Measurements from ENCODE around the gene HSPB1.
A peak's percentile ranks its signal among the peaks of the same experiment; 100 is the strongest.

The HSPB1 gene

DNA sequence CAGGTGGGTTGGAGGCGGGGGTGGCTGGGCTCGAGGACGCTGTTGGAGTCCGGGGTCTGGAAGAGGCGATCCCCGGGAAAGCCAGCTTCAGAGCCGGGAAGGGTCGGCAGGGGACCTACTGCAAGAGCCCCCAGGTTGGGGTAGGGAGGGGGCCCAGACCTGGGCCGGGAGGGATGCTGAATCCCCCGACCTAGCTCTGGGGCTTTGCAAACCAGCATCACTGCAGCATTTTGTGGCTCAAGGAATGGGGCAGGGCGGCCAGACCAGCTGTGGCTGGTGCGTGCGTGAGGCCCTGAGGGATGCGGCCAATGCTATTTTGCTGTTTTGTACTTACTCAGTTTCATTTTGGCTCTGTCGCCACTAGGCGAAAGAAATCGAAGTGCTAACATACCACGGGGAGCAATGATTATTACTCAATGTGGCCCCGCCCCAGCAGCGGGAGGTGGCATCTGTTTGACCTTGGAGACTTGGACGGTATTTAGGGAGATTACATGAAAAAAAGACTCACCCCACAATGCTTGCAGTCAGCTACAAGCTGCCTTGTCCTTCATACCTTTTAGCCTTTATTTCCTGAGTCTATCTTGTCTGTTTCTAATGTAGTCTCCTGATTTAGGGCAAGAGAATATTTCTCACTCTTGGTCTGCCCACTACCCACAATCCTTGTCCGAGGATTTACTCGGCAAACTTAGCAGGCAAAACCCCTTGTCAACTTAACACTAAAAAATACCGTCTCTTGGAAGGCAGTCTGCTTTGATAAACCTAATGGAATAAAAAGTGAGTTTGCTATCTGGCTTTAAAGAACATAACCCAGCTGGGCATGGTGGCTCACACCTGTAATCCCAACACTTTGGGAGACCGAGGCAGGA, 16.2 kb downstream of the HSPB1 start:
- Histone ChIP-seq H3K27me3 (ENCODE audit: insufficient read depth, low read length, poor library complexity) (no peaks in the 10 kb centered on the region), H4K20me1 (ENCODE audit: insufficient read depth, low read length) (peaks cover 5% of the 10 kb centered on the region; the same call in 1 of the 2 replicates), H3K4me3 (ENCODE audit: low read depth in 1 of 2, low read length in 2 of 2) (peak overlapping the region; percentile 51 to 87), H3K79me2 (ENCODE audit: insufficient read depth, low read length) (peaks cover 12% of the 10 kb centered on the region), H2AFZ (ENCODE audit: low read depth, low read length) (peak overlapping the region; percentile 91), H3K9ac (ENCODE audit: low read depth, low read length) (peak overlapping the region; percentile 90), H3K36me3 (ENCODE audit: insufficient read depth, low read length) (peaks cover 8% of the 10 kb centered on the region), H3K4me1 (ENCODE audit: insufficient read depth, low read length) (peaks cover 26% of the 10 kb centered on the region), H3K27ac (ENCODE audit: low read length) (peak overlapping the region; percentile 91), H3K9me3 (ENCODE audit: insufficient read depth, low read length, severe bottlenecking) (no peaks in the 10 kb centered on the region), H3K4me2 (ENCODE audit: insufficient read depth, low read length) (peak overlapping the region; percentile 84)
- ATAC-seq (ENCODE audit: insufficient read depth, low read depth) (peak; percentile 23), DNase-seq (peak; percentile 55)
- TF ChIP-seq CTCF (IDR thresholded peaks at IDR 0.05; ENCODE audit: borderline replicate concordance, extremely low read depth, low read length, poor library complexity, severe bottlenecking) (peak; percentile 56), EZH2 (IDR thresholded peaks at IDR 0.05; ENCODE audit: borderline replicate concordance, low read depth, low read length, severe bottlenecking) (no peak)

- H3K4me3 ChIP-seq (ENCODE audit: low read depth in 1 of 2, low read length in 2 of 2) = no peak overlapping the region
- DNase-seq = no peak
- H3K9ac ChIP-seq (ENCODE audit: low read depth, low read length) = no peak overlapping the region
- H3K27me3 ChIP-seq (ENCODE audit: insufficient read depth, low read length, poor library complexity) = no peaks in the 10 kb centered on the region
- TF ChIP-seq CTCF (IDR thresholded peaks at IDR 0.05; ENCODE audit: borderline replicate concordance, extremely low read depth, low read length, poor library complexity, severe bottlenecking) (no peak), EZH2 (IDR thresholded peaks at IDR 0.05; ENCODE audit: borderline replicate concordance, low read depth, low read length, severe bottlenecking) (no peak)
- H2AFZ ChIP-seq (ENCODE audit: low read depth, low read length) = no peak overlapping the region
- H3K79me2 ChIP-seq (ENCODE audit: insufficient read depth, low read length) = peaks cover 46% of the 10 kb centered on the region
- no peak overlapping the region for H3K4me2 ChIP-seq (ENCODE audit: insufficient read depth, low read length)
- H3K9me3 ChIP-seq (ENCODE audit: insufficient read depth, low read length, severe bottlenecking) = no peaks in the 10 kb centered on the region
- H3K36me3 ChIP-seq (ENCODE audit: insufficient read depth, low read length) = peaks cover 60% of the 10 kb centered on the region
- ATAC-seq (ENCODE audit: insufficient read depth, low read depth) = no peak
- peaks cover 44% of the 10 kb centered on the region for H4K20me1 ChIP-seq (ENCODE audit: insufficient read depth, low read length)
- no peak overlapping the region for H3K27ac ChIP-seq (ENCODE audit: low read length)
- H3K4me1 ChIP-seq (ENCODE audit: insufficient read depth, low read length) = peaks cover 12% of the 10 kb centered on the region
Observed at GRCh38 chr7:76325092-76325491, 22.6 kb downstream of the HSPB1 start.

DNA sequence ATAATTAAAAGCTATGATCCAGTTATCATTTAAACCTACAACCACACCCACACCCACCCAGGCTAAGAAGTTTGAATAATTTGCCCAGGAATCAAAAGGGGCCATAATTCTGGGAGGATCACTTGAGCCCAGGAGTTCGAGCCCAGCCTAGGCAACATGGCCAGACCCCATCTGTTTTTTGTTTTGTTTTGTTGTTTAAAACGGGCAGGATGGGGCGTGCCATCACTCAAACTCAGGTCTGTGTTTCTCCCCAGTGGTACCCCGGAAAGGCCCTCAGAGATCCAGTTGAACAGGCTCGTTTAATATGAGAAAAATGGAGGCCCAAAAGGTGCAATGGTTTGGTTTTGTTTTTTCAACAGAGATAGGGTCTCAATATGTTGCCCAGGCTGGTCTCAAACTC, 23.3 kb downstream of the HSPB1 start:
- Histone ChIP-seq H3K27ac (ENCODE audit: low read length) (no peak overlapping the region), H3K36me3 (ENCODE audit: insufficient read depth, low read length) (peaks cover 67% of the 10 kb centered on the region), H4K20me1 (ENCODE audit: insufficient read depth, low read length) (peaks cover 51% of the 10 kb centered on the region), H3K27me3 (ENCODE audit: insufficient read depth, low read length, poor library complexity) (no peaks in the 10 kb centered on the region), H3K4me1 (ENCODE audit: insufficient read depth, low read length) (peaks cover 12% of the 10 kb centered on the region), H3K9ac (ENCODE audit: low read depth, low read length) (no peak overlapping the region), H2AFZ (ENCODE audit: low read depth, low read length) (no peak overlapping the region), H3K4me3 (ENCODE audit: low read depth in 1 of 2, low read length in 2 of 2) (no peak overlapping the region), H3K4me2 (ENCODE audit: insufficient read depth, low read length) (no peak overlapping the region), H3K79me2 (ENCODE audit: insufficient read depth, low read length) (peaks cover 53% of the 10 kb centered on the region), H3K9me3 (ENCODE audit: insufficient read depth, low read length, severe bottlenecking) (no peaks in the 10 kb centered on the region)
- TF ChIP-seq CTCF (IDR thresholded peaks at IDR 0.05; ENCODE audit: borderline replicate concordance, extremely low read depth, low read length, poor library complexity, severe bottlenecking) = no peak
- no peak for TF ChIP-seq EZH2 (IDR thresholded peaks at IDR 0.05; ENCODE audit: borderline replicate concordance, low read depth, low read length, severe bottlenecking)
- ATAC-seq (ENCODE audit: insufficient read depth, low read depth) = no peak
- no peak for DNase-seq

Measured in DND-41 (cell line).